ENCODE measurements around the gene PADI4. TPM values are rescaled to one million over a fixed set of nuclear protein-coding genes. Genes with fewer than 3 reads are reported as not detected.

PADI4 gene
- total and polyA plus RNA-seq, 2 of the 8 experiments (the other 6 are each of a cell fraction or from before 2014, with no cell fraction given), result 0.29 TPM; not detected in 1

DNA sequence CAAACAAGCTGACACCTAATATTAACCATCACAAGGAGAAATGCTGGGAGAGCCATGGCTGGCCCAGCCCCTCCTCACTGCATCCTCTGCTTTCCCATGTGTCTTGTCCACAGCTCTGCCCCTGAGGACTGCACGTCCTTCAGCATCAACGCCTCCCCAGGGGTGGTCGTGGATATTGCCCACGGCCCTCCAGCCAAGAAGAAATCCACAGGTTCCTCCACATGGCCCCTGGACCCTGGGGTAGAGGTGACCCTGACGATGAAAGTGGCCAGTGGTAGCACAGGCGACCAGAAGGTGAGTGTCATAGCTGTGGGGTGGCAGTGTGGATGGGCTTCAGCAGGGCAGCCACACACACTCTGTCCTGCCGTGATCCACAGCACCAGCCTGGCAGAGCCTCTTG is 22.9 kb downstream of the PADI4 start (continued):
- TF ChIP-seq, protein P1, sequence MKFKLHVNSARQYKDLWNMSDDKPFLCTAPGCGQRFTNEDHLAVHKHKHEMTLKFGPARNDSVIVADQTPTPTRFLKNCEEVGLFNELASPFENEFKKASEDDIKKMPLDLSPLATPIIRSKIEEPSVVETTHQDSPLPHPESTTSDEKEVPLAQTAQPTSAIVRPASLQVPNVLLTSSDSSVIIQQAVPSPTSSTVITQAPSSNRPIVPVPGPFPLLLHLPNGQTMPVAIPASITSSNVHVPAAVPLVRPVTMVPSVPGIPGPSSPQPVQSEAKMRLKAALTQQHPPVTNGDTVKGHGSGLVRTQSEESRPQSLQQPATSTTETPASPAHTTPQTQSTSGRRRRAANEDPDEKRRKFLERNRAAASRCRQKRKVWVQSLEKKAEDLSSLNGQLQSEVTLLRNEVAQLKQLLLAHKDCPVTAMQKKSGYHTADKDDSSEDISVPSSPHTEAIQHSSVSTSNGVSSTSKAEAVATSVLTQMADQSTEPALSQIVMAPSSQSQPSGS (IDR thresholded peaks at IDR 0.05; ENCODE audit: low read length), result no peak
- TF ChIP-seq CREB1 (IDR thresholded peaks at IDR 0.05), result no peak
- TF ChIP-seq BCL11A (IDR thresholded peaks at IDR 0.05; ENCODE audit: low read depth in 2 of 2, low read length in 2 of 2), result no peak
- TF ChIP-seq, protein P2, sequence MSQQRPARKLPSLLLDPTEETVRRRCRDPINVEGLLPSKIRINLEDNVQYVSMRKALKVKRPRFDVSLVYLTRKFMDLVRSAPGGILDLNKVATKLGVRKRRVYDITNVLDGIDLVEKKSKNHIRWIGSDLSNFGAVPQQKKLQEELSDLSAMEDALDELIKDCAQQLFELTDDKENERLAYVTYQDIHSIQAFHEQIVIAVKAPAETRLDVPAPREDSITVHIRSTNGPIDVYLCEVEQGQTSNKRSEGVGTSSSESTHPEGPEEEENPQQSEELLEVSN (IDR thresholded peaks at IDR 0.05), result no peak
- TF ChIP-seq SIN3A (conservative IDR thresholded peaks at IDR 0.05 in 1 of 2, IDR thresholded peaks at IDR 0.05 in 1 of 2; ENCODE audit: low read depth in 1 of 2, low read length in 2 of 2), result no peak
- no peak for TF ChIP-seq POLR2AphosphoS5 (IDR thresholded peaks at IDR 0.05; ENCODE audit: low read depth, low read length)

All from H1 (cell line).